GM12878 (cell line): ENCODE results near the gene DOC2B. TPM values are rescaled to one million over a fixed set of nuclear protein-coding genes. Genes with fewer than 3 reads are reported as not detected.

Source experiments
- ATAC-seq: fragments of 200-7000 bp; cut with Tn5 transposase; 3 replicates; pipeline ENCODE4 v1.9.1; 2020; ENCODE audit warnings: mild to moderate bottlenecking, moderate library complexity
- BruUV-seq: library from RNA; stranded (reverse); fragments of 400-500 nt; replicated peaks from 2 replicates; lab custom pipeline; 2021; lab: Mats Ljungman, UMichigan
- CTCF ChIA-PET: fragments of 300-600 bp; sonication (Branson Sonifier 250); formaldehyde crosslinking; extraction: SDS; loops from one replicate; lab custom pipeline; 2021; ENCODE audit warnings: inconsistent platforms; lab: Yijun Ruan, JAX
- POLR2A ChIA-PET: fragments of 350-600 bp; formaldehyde crosslinking; extraction: SDS; loops from one replicate; lab custom pipeline; 2021; ENCODE audit warnings: inconsistent platforms; lab: Charles Lee
- RAD21 ChIA-PET: fragments of 300-600 bp; sonication (Branson Sonifier 250); formaldehyde crosslinking; loops from one replicate; lab custom pipeline; 2023; ENCODE audit warnings: antibody characterized with exemption; ENCODE audit not compliant: unreplicated experiment; lab: Charles Lee
- SMC1A ChIA-PET: fragments of 300-600 bp; sonication (Branson Sonifier 250); formaldehyde crosslinking; loops from one replicate; lab custom pipeline; 2023; ENCODE audit not compliant: unreplicated experiment, uncharacterized antibody; lab: Charles Lee
- DNase-seq: peaks from one replicate; pipeline ENCODE4 v3.0.0-alpha.2; 2011; ENCODE audit warnings: low read depth, low spot score
- FAIRE-seq: peaks from 3 replicates; lab custom pipeline; 2011; peaks lifted over from hg19 to GRCh38; lab: Jason Lieb, UNC
- H2AFZ ChIP-seq: 2 replicates; pipeline ENCODE4 v1.6.0; 2011; ENCODE audit warnings: low read depth, low read length, control low read depth; ENCODE audit not compliant: control insufficient read depth
- H3K27ac ChIP-seq: 2 replicates; pipeline ENCODE4 v1.5.1; 2011; ENCODE audit warnings: control low read depth; ENCODE audit not compliant: control insufficient read depth, insufficient read depth
- H3K27me3 ChIP-seq, 2 experiments: replicated peaks in 1 of 2; 2 replicates each; pipeline versions ENCODE4 v1.6.0 to v1.6.1; 2011; ENCODE audit warnings: low read length in 1 of 2; ENCODE audit not compliant: control insufficient read depth in 2 of 2, insufficient read depth in 2 of 2
- H3K36me3 ChIP-seq, 2 experiments: 2 replicates each; pipeline ENCODE4 v1.5.1; 2011; ENCODE audit warnings: low read length in 1 of 2; ENCODE audit not compliant: control insufficient read depth in 2 of 2, insufficient read depth in 2 of 2
- H3K4me1 ChIP-seq: 2 replicates; pipeline ENCODE4 v1.6.1; 2011; ENCODE audit warnings: mild to moderate bottlenecking, low read length, moderate library complexity, mixed read lengths; ENCODE audit not compliant: control insufficient read depth, insufficient read depth
- H3K4me2 ChIP-seq: 2 replicates; pipeline ENCODE4 v1.6.0; 2011; ENCODE audit warnings: control low read depth; ENCODE audit not compliant: control insufficient read depth, insufficient read depth
- H3K4me3 ChIP-seq: fragments of 200-600 bp; sonication (generic); 2 replicates; pipeline ENCODE4 v1.5.1; 2016
- H3K79me2 ChIP-seq: 2 replicates; pipeline ENCODE4 v1.6.0; 2011; ENCODE audit warnings: low read length; ENCODE audit not compliant: control insufficient read depth, insufficient read depth
- H3K9ac ChIP-seq: 2 replicates; pipeline ENCODE4 v1.8.0; 2011; ENCODE audit warnings: low read length, control low read depth, mixed read lengths; ENCODE audit not compliant: control insufficient read depth, insufficient read depth
- H3K9me3 ChIP-seq: replicated peaks from 3 replicates; pipeline ENCODE4 v1.5.1; 2011; ENCODE audit warnings: mild to moderate bottlenecking, low read length; ENCODE audit not compliant: control insufficient read depth, insufficient read depth
- H4K20me1 ChIP-seq: 2 replicates; pipeline ENCODE4 v1.6.0; 2011; ENCODE audit not compliant: control insufficient read depth, insufficient read depth
- CBX3 ChIP-seq: fragments of 200-600 bp; sonication (generic); IDR thresholded peaks from 2 replicates; pipeline ENCODE4 v1.6.1; 2016; ENCODE audit warnings: low read depth, borderline replicate concordance
- CHD4 ChIP-seq: fragments of 200-600 bp; sonication (generic); IDR thresholded peaks from 2 replicates; pipeline ENCODE4 v1.6.1; 2016; ENCODE audit warnings: mild to moderate bottlenecking
- CREM ChIP-seq: IDR thresholded peaks from 2 replicates; pipeline ENCODE4 v1.6.1; 2014; ENCODE audit warnings: antibody characterized with exemption, low read depth
- IRF3 ChIP-seq: fragments of 450-650 bp; IDR thresholded peaks from 2 replicates; pipeline ENCODE4 v1.6.1; 2014; ENCODE audit warnings: mild to moderate bottlenecking
- JUNB ChIP-seq: IDR thresholded peaks from 2 replicates; pipeline ENCODE4 v1.6.1; 2016; ENCODE audit warnings: antibody characterized with exemption, mild to moderate bottlenecking
- MAX ChIP-seq: IDR thresholded peaks from 2 replicates; pipeline ENCODE4 v1.6.1; 2012; ENCODE audit warnings: low read depth, low read length, improper control_type of control experiment
- NFIC ChIP-seq: IDR thresholded peaks from 2 replicates; pipeline ENCODE4 v1.6.1; 2012; ENCODE audit warnings: low read depth, mild to moderate bottlenecking, inconsistent platforms, low read length, moderate library complexity
- NFYA ChIP-seq: IDR thresholded peaks from 2 replicates; pipeline ENCODE4 v1.6.1; 2011; ENCODE audit warnings: low read depth, mild to moderate bottlenecking, low read length, improper control_type of control experiment, borderline replicate concordance
- PML ChIP-seq: IDR thresholded peaks from 2 replicates; pipeline ENCODE4 v1.6.1; 2012; ENCODE audit warnings: low read length, inconsistent platforms
- POU2F2 ChIP-seq: IDR thresholded peaks from 3 replicates; pipeline ENCODE4 v1.6.1; 2011; ENCODE audit warnings: low read depth, mild to moderate bottlenecking, low read length, borderline replicate concordance
- REST ChIP-seq: IDR thresholded peaks from 2 replicates; pipeline ENCODE4 v1.6.1; 2012; ENCODE audit warnings: mild to moderate bottlenecking, low read depth, low read length
- SMAD5 ChIP-seq: IDR thresholded peaks from 2 replicates; pipeline ENCODE4 v1.6.1; 2016; ENCODE audit warnings: antibody characterized with exemption, low read depth
- SRF ChIP-seq, 2 experiments: IDR thresholded peaks; 2 replicates each; pipeline ENCODE4 v1.6.1; 2011; ENCODE audit warnings: low read depth in 2 of 2, low read length in 2 of 2, mild to moderate bottlenecking in 1 of 2, moderate library complexity in 1 of 2
- ZBED1 ChIP-seq: IDR thresholded peaks from 2 replicates; pipeline ENCODE4 v1.6.1; 2016; ENCODE audit warnings: borderline replicate concordance
- ZBTB33 ChIP-seq: fragments of 450-650 bp; IDR thresholded peaks from 2 replicates; pipeline ENCODE4 v1.6.1; 2017; ENCODE audit warnings: mild to moderate bottlenecking
- ZNF207 ChIP-seq: fragments of 450-650 bp; IDR thresholded peaks from 2 replicates; pipeline ENCODE4 v1.6.1; 2014; ENCODE audit warnings: antibody characterized with exemption, mild to moderate bottlenecking, borderline replicate concordance
- ZNF217 ChIP-seq: fragments of 450-650 bp; IDR thresholded peaks from 2 replicates; pipeline ENCODE4 v1.6.1; 2017; ENCODE audit warnings: antibody characterized with exemption, mild to moderate bottlenecking
- WGBS: methylation state at CpG from one replicate; pipeline ENCODE4 v1.1.6; 2016; ENCODE audit warnings: low lambda C conversion rate; ENCODE audit not compliant: insufficient replicate concordance, insufficient coverage; ENCODE audit errors: missing lambda C conversion rate; 5-methylcytosine and 5-hydroxymethylcytosine counted together
- in situ Hi-C: fragments of 300-500 bp; cut with MboI; formaldehyde crosslinking; loops from 9 replicates; pipeline ENCODE4 v1.14.3; 2018; ENCODE audit warnings: mixed read lengths
- intact Hi-C: fragments of 100-400 bp; cut with micrococcal nuclease; formaldehyde crosslinking; loops from one replicate; pipeline ENCODE4 v1.14.2; 2022; ENCODE audit not compliant: unreplicated experiment
- polyA plus RNA-seq, 11 experiments: library from polyadenylated mRNA; depleted of rRNA in 4 of 11; unstranded in 6 of 11; stranded (reverse) in 5 of 11; fragments of >200 nt; fragmentation: Nextera tagmentation in 4 of 11; fragmentation: Illumina TruSeq in 1 of 11; extraction: Ambion mirVana in 4 of 11; extraction: Trizol in 1 of 11; gene quantifications; 1 replicate in 1 of 11; 2 replicates in 10 of 11; pipeline versions ENCODE4 v1.2.1 to v1.2.3, GENCODE V29; 2011 to 2016; ENCODE audit warnings: inconsistent platforms in 2 of 11, missing spikeins in 2 of 11, low read depth in 1 of 11
- total RNA-seq, 4 experiments: library from RNA; depleted of rRNA in 3 of 4; stranded (reverse); fragments of >200 nt in 3 of 4; fragmentation: Illumina TruSeq in 1 of 4; extraction: Trizol in 1 of 4; gene quantifications; 2 replicates each; pipeline versions ENCODE4 v1.2.1 to v1.2.3, GENCODE V29; 2013 to 2021
- TF ChIP-seq, protein P1 (sequence below): IDR thresholded peaks from 2 replicates; pipeline ENCODE4 v1.6.1; 2011; ENCODE audit warnings: low read depth, mild to moderate bottlenecking, low read length, moderate library complexity, borderline replicate concordance; ENCODE audit errors: extremely low read depth

DOC2B gene
- total and polyA plus RNA-seq, 10 of the 15 experiments (the other 5 are each of a cell fraction or from before 2014, with no cell fraction given): not detected

DNA sequence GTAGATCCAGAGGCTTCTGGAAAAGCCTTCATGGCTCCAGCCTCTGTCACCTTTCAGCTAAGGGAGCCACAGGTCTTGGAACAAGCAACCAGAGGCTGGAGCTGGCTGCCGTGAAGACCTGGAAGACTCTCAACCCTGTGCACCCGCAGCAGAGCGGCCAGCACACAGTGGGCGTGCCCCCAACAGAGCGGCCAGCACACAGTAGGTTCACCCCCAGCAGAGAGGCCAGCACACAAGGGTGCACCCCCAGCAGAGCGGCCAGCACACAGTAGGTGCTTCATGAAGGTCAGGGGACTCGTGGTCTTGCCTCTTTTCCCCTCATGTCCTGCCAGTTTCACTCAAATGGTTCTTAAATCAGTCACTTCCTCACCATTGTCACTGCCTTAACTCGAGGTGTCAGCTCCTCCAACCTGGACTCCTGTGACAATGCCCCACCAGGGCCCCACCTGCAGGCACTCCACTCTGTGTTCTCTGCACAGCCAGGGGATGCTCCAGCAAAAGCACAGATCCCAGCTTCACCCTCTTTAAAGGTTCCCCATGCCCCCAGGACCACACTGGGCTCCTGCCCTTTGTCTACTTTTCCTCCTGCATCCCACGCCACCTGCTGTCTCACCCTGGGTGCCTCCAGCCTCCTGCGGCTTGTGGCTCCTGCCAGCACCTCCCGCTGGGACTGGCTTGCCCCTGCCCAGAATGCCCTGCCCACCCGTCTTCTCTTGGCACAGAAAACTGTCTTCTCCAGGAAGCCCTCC is 42.4 kb upstream of the DOC2B start (continued):
- TF ChIP-seq, protein P1, sequence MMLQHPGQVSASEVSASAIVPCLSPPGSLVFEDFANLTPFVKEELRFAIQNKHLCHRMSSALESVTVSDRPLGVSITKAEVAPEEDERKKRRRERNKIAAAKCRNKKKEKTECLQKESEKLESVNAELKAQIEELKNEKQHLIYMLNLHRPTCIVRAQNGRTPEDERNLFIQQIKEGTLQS: no peak
- TF ChIP-seq CREM: no peak
- no peak for TF ChIP-seq CBX3
- TF ChIP-seq ZNF217: no peak
- no peak for TF ChIP-seq JUNB
- TF ChIP-seq POU2F2: no peak
- TF ChIP-seq ZBTB33: no peak
- no peak for TF ChIP-seq CHD4
- no peak for TF ChIP-seq ZNF207
- no peak for TF ChIP-seq PML
- no peak for TF ChIP-seq SMAD5
- no peak for TF ChIP-seq NFYA

DNA sequence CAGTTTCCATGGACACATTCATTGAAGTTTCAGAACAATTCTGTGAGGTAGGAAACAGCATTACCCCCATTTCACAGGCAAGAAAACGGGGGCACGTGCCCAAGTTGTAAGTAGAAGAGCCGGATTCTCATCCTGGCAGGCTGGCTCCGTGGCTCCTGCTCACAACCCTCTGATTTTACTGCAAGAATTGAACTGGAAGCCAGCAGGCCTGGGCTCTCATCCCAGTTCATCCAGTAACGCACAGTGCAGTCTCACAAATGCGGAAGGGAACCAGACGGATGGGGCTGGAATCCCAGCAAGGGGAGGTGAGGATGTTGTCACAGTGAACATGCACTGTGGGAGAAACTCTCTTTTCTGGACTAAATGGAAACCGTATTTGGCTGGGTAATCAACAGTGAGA is 40.7 kb upstream of the DOC2B start:
- intact Hi-C loops: no loop called here
- H3K9ac ChIP-seq: no peak overlapping the region
- H3K4me2 ChIP-seq: no peak overlapping the region
- H3K4me3 ChIP-seq: no peak overlapping the region
- no peak for FAIRE-seq
- ChIA-PET POLR2A (no interaction called here), SMC1A (interaction anchor here (1.5 kb wide), 1 partner anchor 13 kb away, joined by 5 read pairs; no protein-coding TSS in a partner anchor), RAD21 (no interaction called here), CTCF (no interaction called here)
- BruUV-seq: no TSS peak
- H3K9me3 ChIP-seq: no peaks in the 10 kb centered on the region
- DNase-seq: no peak
- no peak overlapping the region for H2AFZ ChIP-seq
- no peak for ATAC-seq
- 52% methylated on average over 8 of the region's 8 CpGs for WGBS
- H3K27ac ChIP-seq: no peak overlapping the region
- no peaks in the 10 kb centered on the region for H3K36me3 ChIP-seq
- no peaks in the 10 kb centered on the region for H4K20me1 ChIP-seq
- no peaks in the 10 kb centered on the region; a peak in 1 of 4 replicates for H3K27me3 ChIP-seq
- H3K4me1 ChIP-seq: no peaks in the 10 kb centered on the region
- in situ Hi-C loops: no loop called here
- no peaks in the 10 kb centered on the region for H3K79me2 ChIP-seq
- TF ChIP-seq ZBED1 (no peak), SRF (IDR thresholded peaks at IDR 0.05; ENCODE audit: low read depth in 2 of 2, low read length in 2 of 2) (no peak), IRF3 (no peak), REST (no peak), MAX (no peak), NFIC (no peak)
